Measurements from ENCODE around the gene SMIM38. TPM values are rescaled to one million over a fixed set of nuclear protein-coding genes. Genes with fewer than 3 reads are reported as not detected.

SMIM38 gene
- 0.12 to 0.60 TPM (median 0.41 TPM) in 3 replicates for total RNA-seq
- long read RNA-seq: 0 reads

- Mint-ChIP-seq H3K4me1 (ENCODE audit: low read depth) (peaks cover 26% of the 10 kb centered on the region), H3K4me3 (ENCODE audit: unreplicated experiment) (no peak within 1 kb of the TSS), H3K27me3 (ENCODE audit: low read depth) (peaks cover 2% of the 10 kb centered on the region), H3K27ac (ENCODE audit: unreplicated experiment) (no peak within 1 kb of the TSS), H3K9me3 (ENCODE audit: low read depth) (peaks cover 6% of the 10 kb centered on the region), H3K36me3 (ENCODE audit: low read depth) (peaks cover under 1% of the 10 kb centered on the region)
- TF ChIP-seq, protein P1, sequence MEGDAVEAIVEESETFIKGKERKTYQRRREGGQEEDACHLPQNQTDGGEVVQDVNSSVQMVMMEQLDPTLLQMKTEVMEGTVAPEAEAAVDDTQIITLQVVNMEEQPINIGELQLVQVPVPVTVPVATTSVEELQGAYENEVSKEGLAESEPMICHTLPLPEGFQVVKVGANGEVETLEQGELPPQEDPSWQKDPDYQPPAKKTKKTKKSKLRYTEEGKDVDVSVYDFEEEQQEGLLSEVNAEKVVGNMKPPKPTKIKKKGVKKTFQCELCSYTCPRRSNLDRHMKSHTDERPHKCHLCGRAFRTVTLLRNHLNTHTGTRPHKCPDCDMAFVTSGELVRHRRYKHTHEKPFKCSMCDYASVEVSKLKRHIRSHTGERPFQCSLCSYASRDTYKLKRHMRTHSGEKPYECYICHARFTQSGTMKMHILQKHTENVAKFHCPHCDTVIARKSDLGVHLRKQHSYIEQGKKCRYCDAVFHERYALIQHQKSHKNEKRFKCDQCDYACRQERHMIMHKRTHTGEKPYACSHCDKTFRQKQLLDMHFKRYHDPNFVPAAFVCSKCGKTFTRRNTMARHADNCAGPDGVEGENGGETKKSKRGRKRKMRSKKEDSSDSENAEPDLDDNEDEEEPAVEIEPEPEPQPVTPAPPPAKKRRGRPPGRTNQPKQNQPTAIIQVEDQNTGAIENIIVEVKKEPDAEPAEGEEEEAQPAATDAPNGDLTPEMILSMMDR (IDR thresholded peaks at IDR 0.05): no peak
- DNase-seq (ENCODE audit: low spot score): no peak
Measured at GRCh38 chr11:69155302-69156234, at the start of gene SMIM38. TSS of gene SMIM38 (plus strand) at chr11:69155935. CDS start at chr11:69157847, 1,912 bp downstream.

DNA sequence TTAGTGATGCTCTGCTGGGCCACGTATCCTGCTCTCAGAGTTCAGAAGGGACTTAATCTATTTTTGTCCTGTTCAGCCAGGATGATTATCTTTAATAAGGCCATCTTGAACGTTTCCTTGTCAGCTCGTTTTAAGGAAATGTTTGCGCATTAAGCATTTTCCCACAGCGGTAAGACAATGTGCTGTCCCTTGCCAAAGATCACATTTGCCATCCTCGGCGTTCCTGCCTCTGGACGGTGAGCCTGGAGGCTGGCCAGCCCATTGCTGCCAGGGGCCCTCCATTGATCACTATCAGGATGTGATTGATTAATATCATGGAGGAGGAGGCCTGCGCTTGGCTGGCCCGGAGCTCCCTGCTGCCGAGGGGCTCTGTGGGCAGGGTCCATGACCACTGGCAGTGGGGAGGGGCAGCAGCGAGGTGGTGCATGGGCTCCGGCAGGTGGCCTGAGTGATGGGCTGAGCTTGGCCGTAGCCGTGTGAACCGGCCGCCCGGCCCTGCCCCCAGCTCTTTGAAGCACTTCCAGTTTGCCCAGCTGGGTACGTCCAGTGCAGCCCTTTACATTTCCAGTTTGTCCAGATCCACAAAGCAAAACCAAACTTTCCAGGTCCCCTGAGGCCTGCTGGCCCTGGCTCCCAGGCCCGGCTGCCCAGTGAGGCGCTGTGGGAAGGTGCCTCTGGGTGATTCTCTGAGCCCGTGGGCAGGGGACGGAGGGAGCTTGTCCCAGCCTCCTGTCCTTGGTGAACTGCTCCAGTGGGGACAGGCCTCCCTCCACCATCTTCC is 49.5 kb upstream of the SMIM38 start:
- H3K27me3 Mint-ChIP-seq (ENCODE audit: low read depth): peaks cover 12% of the 10 kb centered on the region
- peaks cover 3% of the 10 kb centered on the region for H3K4me1 Mint-ChIP-seq (ENCODE audit: low read depth)
- H3K27ac Mint-ChIP-seq (ENCODE audit: unreplicated experiment): no peak overlapping the region
- no peak overlapping the region for H3K4me3 Mint-ChIP-seq (ENCODE audit: unreplicated experiment)
- H3K9me3 Mint-ChIP-seq (ENCODE audit: low read depth): peaks cover 7% of the 10 kb centered on the region
- H3K36me3 Mint-ChIP-seq (ENCODE audit: low read depth): peaks cover 10% of the 10 kb centered on the region
- TF ChIP-seq, protein P1 (IDR thresholded peaks at IDR 0.05): no peak
- no peak for DNase-seq (ENCODE audit: low spot score)

GRCh38 chr11:69107413-69107812 is 48.3 kb upstream of the SMIM38 start:
- Mint-ChIP-seq H3K36me3 (ENCODE audit: low read depth) (peaks cover 10% of the 10 kb centered on the region), H3K4me1 (ENCODE audit: low read depth) (no peaks in the 10 kb centered on the region), H3K9me3 (ENCODE audit: low read depth) (peaks cover 7% of the 10 kb centered on the region), H3K27me3 (ENCODE audit: low read depth) (peaks cover 12% of the 10 kb centered on the region), H3K4me3 (ENCODE audit: unreplicated experiment) (no peak overlapping the region), H3K27ac (ENCODE audit: unreplicated experiment) (no peak overlapping the region)
- TF ChIP-seq, protein P1 (IDR thresholded peaks at IDR 0.05): no peak
- DNase-seq (ENCODE audit: low spot score): no peak

DNA sequence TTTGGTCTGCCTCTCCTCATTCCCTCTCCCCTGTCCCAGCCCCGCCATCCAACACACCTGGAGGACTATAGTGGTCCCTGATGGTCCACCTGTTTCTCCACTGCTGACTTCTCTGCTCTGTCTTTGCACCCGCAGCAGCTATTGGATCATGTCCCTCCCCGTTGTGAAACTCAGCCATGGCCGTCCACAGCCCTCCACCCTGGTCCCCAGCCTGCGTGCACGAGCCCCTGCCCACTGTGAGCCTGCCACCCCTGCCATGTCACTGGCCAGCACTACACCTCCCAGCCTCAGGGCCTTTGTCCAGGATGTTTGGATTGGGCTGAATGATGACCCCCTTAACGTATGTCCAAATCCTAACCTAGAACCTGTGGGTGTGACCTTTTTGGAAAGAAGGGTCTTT is 47.7 kb upstream of the SMIM38 start:
- Mint-ChIP-seq H3K4me3 (ENCODE audit: unreplicated experiment) (no peak overlapping the region), H3K9me3 (ENCODE audit: low read depth) (peaks cover 7% of the 10 kb centered on the region), H3K27ac (ENCODE audit: unreplicated experiment) (no peak overlapping the region), H3K4me1 (ENCODE audit: low read depth) (no peaks in the 10 kb centered on the region), H3K27me3 (ENCODE audit: low read depth) (peaks cover 9% of the 10 kb centered on the region), H3K36me3 (ENCODE audit: low read depth) (peaks cover 10% of the 10 kb centered on the region)
- TF ChIP-seq, protein P1 (IDR thresholded peaks at IDR 0.05): no peak
- DNase-seq (ENCODE audit: low spot score): no peak

DNA sequence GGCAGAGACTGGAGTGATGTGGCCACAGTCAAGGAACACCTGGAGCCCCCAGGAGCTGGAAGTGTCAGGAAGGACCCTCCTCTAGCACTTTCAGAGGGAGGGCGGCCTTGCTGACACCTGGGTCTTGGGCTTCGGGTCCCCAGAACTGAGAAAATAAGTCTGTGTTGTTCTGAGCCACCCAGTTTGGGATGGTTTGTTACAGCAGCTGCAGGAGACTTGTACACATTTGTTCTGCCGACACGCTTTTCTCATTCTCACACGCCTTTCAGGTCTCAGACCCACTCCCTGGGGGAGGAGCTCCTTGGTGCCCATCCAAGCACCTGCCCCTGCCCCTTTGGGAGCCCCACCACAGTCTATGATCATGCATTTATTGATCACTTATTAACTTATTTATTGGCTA is 47.2 kb upstream of the SMIM38 start:
- peaks cover 9% of the 10 kb centered on the region for H3K27me3 Mint-ChIP-seq (ENCODE audit: low read depth)
- no peak overlapping the region for H3K4me3 Mint-ChIP-seq (ENCODE audit: unreplicated experiment)
- TF ChIP-seq, protein P1 (IDR thresholded peaks at IDR 0.05): no peak

More for the DNA sequence above, 47.2 kb upstream of the SMIM38 start:
- H3K36me3 Mint-ChIP-seq (ENCODE audit: low read depth): peaks cover 10% of the 10 kb centered on the region
- DNase-seq (ENCODE audit: low spot score): peak; percentile 42
- H3K9me3 Mint-ChIP-seq (ENCODE audit: low read depth): peaks cover 7% of the 10 kb centered on the region
- H3K4me1 Mint-ChIP-seq (ENCODE audit: low read depth): no peaks in the 10 kb centered on the region
- H3K27ac Mint-ChIP-seq (ENCODE audit: unreplicated experiment): no peak overlapping the region

All from chondrocyte (in vitro differentiated cells).